Activated CD4-positive, CD25-positive, alpha-beta regulatory T cell (primary cell): ENCODE measurements around the gene CYP4B1.
"Not testable (repeated sequence)": the region's sequence is repeated elsewhere in the genome, so short reads cannot be mapped to it uniquely, and the experiment has no call there.

Experiments
- DNase-seq, 4 experiments: peaks; one replicate each; lab custom pipeline; 2025; lab: John Stamatoyannopoulos, UW

The CYP4B1 gene

DNA sequence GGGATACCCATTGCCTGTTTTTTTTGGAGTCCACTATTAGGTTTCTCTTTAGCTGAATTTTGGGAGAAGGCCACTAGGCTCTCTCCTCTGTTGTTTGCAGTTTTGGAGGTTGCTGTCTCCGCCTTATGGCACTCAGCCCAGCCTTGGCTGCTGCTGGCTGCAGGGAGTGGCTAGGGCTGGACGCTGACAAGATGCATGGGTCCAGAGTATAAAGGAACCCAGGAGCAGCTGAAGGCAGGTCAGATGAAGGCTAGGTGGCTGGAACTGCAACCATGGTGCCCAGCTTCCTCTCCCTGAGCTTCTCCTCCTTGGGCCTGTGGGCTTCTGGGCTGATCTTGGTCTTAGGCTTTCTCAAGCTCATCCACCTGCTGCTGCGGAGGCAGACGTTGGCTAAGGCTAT, at the start of gene CYP4B1:
Gene CYP4B1 (plus strand): TSS at position 237 of the 400 bp plus-strand sequence. CDS start 36 bp downstream, at position 273.
- no peak for DNase-seq

DNA sequence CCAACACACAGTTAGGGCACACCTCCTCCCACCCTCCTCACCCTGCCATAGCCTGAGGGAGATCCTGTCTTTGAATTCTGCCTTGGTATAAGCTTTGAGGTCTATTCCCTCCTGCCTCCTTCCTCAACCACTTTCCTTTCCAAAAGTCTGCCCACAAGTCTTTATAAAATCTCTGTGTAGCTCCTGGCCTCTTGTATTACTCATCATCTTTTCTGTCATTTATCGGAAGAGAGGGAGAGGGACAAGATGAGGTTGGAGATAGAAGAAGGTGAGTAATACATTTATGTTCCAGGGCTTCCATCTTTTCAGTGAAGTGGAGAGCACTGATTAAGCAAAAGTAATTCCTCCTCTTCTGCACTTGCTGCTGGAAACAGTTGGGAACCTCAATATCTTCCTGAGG, 49.4 kb upstream of the CYP4B1 start:
- no peak for DNase-seq

DNA sequence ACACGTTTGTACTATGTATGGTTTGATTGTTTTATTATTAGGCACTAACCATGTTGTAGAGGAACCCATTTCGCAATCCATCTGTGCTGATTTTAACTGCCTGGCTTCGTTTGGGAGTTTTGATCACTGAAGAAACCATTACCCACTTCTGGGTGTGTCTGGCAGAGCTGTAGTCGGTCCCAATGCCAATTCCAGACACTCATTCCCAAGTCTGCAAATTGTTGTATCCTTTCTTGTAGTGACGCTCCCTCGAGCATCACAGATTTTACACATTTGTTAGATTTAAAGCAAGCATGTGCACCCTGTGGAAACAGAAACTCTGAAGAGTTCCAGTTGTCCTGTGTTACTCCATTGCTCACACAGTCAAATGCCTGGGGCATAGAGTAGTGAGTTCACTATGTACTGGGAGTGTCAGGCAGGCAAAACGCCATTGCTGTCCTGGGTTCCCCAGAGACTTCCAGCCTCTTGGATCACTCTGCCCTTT, 48.9 kb upstream of the CYP4B1 start:
- no peak for DNase-seq

DNA sequence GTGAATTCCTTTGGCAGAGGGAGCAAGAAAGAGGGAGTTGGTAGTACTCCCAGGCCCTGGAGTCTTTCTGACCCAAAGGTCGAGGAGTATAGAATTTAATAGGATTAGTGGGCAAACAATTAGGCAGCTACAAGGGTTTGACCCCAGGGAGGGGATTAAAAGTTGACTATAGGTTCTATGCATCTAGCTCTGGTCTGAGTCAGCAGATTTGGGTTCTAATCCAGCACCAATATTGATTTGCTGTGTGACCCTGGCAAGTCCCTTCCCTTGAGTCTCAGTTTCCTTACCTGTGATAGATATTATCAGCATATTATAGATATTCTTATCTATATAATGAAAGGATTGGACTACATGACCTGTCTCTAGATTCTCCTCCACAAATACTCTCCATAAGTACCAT, 44.9 kb upstream of the CYP4B1 start:
- no peak for DNase-seq

DNA sequence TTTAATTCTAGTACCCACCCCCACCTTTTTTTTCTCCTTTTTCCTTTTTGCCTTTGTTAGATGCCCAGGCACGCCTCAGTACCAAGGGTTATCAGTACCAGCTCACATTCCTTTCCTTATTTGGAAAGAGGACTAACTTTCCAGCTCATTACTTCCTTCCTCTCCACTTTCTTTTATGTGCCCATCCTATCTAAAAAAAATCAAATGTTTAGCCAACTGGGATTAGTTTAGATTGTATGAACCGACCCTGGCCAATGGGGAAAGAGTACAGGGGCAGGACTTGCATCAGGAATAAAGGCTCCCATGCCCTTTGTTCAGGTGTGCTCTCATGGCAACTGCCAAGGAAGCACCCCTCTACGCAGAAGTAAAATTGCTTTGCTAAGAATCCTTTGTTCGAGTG, 44.1 kb upstream of the CYP4B1 start:
- DNase-seq = not testable (repeated sequence)

DNA sequence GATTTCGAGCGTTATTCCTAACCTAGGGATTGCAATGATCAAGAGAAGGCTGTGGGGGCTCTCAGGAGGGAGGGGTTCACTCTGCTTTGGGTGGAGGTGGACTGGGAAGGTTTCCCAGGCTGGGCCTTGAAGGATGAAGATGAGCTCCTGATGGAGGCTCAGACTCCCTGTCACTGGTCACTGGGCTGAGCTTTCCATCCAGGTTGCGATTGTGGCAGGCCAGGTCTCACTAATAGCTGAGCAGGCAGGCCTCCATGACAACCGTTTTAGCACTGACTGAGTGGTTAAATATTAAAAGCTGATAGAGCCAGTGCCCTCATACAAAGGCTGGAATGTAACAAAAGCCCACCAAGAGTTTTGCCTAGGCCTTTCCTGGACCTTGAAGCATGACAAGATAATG, 43.7 kb upstream of the CYP4B1 start:
- no peak for DNase-seq

DNA sequence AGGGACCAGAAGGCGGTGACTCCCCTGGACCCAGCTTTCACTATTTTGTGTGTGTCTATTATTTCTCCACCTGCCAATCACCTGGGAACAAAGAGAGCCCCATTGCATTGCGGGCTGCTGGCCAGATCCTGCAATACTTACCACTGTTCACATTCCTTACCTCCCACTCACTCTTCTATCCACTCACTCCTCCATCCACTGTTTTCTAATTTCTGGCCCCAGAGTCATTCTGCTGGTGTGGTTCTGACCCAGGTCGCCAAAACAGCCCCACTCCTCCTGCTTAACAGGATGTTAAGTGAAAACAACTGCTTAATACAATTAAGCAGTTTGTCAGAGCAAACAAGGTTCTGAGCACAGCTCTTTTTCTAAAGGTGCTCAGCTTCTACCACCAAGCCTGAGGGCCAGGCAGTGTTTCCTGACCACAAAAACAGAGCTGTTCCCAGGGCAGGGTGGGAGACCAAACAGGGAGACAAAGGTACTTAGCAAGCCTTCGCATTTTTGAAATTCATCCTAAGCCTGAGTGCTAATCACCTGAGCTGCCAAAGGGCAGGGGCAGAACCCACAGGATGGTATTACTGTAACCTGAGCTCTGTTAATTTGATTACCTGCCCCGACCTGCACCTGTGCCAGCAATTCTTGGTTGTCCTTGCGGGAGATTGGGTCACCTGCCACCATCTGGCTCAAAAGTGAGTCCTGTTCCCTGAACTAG, 41.4 kb upstream of the CYP4B1 start:
- no peak for DNase-seq

DNA sequence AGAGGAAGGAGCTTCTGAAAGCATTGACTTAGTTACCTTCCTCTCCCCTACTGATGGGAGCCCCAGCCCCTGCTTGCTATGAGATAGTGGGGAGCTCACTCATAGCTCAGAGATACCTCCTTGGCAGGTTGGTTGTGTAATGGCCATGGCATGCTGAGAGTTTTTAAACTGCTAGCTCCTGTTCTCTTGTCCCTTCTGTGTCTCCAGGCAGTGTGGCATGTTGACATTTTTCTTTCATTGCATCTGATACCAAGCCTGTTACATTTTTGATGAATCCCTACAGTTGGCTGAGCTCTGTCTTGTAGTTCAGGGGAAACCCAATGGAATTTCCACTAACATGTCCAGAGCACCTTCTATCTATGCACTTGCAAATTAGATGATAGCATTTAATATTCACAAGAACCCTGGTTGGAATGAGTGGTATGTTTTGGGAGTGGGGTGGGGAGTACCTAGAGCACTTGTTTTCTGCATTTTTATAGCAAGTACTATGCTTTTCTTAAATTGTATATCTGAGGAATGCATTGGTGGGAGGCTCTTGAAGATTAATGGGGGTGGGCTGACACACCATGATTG, 40.8 kb upstream of the CYP4B1 start:
- DNase-seq = no peak

DNA sequence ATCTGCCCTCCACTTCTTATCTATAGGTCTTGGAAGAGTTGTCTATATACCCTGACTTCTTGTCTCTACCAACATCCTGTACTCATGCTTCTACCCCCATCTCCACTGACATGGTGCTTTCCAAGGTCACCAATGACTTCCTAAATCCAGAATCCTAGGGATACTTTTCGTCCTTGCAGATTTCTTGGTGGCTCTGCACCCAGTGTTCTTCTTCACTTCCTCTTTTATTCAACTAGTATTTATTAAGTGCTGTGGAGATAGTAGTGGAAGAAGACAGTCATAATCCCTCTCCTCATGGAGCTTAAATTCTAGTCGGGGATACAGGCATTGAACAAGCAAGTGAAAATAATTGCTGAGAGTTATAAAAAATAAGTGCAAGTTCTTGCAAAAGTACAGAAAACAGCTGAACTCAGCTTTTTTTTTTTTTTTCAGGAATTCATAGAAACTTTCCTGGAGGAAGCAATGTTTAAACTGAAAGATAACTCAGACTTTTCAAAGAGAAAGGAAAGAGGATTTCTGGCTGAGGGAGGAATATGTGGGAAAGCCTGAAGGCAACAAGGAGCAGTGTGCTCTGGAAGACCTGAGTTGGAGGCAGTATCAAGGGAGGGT, 38.2 kb upstream of the CYP4B1 start:
- DNase-seq = no peak

DNA sequence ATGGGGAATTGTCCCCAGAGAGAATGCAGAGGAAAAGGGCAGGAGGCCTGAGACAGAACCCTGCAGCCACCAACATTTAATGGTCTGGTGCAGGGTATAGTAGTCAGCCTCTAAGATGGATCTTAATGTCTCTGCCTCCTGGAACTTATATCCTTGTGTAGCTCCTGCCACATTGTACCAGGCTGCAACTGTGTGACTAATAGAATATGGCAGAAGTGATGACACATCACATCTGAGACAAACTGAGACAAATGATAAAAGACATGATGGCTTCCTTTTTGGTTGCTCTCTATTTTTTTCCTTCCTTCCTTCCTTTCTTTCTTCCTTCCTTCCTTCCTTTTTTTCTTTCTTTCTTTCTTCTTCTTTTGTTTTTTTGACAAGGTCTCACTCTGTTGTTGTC, 37.1 kb upstream of the CYP4B1 start:
- no peak for DNase-seq

DNA sequence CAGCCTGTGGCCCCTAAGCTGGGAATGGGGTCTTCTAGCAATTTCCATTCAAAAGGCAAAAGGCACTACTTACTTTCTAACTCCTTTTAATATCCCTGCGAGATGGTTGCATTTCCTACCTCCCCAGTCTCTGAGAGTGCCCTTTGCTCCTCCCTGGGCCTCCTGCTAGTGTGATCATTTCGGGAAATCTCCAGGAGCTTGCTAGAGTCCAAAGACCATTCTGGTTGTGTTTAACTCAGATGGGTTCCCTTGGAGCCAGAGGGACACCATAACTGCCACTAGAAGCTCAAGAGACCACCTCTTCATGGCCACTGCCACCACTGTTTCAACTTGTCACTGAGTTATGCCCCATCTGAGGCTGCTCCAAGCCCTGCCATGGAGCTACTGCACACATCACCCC, 34.4 kb upstream of the CYP4B1 start:
- no peak for DNase-seq

DNA sequence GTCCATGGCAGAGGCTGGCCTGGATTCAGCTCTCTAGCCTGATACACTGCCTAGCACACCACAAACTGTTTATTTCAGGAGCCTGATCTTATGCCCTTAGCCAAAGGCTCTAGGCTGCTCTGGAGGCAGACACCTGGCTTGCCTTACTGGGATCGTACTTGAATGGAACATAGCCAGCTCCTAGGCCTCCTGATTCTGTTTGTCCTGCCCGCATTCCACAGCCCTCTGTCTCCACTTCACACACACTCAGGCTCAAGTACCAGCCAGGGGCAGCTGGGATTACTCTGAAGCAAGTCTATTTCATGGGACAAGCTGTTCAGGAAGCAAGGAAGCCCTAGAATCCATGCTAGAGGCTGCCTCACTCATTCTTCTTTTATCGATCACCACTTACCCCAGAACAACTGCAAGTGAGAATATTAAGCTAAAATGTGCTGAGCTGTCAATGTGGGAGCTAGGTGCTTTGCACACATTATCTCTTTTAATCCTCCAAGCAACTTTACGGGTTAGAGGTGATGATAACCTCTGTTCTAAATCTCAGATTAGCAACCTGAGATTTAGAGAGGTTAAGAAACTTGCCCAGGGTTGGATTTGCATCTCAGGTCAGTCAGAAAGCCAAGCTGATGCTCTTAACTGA, 31.1 kb upstream of the CYP4B1 start:
- no peak for DNase-seq

DNA sequence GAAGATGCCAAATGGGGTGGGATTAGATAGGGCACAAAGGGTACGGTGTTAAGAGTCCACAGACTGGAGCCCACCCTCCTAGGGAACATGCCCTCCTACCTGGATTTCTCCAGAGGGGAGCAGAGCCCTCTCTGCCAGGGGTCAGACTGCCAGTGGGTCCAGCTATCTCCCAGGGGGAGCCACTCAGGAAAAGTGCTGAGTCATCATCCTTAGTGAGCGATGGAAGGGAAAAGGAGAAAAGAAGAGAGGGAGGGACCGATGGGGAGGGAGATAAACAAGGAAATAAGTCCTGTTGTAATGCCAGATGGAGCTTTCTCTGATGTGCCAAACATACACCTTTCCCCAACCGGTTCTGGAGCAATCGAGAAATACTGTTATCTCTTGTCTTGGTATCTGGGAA, 30.4 kb upstream of the CYP4B1 start:
- DNase-seq = no peak

DNA sequence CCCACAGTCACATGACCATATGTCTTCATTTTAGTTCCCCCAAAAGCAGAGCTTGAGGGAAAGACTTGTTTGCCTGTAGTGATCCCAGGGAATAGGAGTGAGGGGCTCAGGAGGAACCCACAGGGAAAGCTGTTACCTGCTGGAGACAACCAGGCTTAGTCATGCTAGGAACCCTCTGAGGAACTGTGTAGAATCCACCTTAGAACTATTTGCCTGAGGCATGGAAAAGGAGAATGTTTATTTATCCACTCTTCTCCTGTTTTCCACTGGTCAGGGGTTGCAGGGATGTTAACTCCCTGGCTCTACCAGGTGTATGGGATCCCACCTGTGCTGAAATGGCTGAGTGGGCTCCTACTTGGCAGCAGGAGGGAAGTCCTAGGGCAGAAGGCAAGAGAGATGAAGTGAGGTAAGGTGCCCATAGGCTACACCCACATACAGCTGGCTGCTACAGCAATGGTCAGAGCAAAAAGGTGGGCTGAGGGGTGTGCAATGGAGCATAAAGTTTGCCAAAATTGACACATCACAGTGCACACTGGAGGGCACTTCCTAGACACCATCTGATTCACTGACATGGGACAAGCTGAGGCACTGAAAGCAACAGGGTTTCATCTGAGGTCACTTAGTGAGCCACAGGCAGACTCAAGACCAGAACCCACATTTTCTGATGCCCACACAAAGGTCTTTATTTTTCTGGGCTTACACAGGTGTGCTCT, 29.7 kb upstream of the CYP4B1 start:
- no peak for DNase-seq

DNA sequence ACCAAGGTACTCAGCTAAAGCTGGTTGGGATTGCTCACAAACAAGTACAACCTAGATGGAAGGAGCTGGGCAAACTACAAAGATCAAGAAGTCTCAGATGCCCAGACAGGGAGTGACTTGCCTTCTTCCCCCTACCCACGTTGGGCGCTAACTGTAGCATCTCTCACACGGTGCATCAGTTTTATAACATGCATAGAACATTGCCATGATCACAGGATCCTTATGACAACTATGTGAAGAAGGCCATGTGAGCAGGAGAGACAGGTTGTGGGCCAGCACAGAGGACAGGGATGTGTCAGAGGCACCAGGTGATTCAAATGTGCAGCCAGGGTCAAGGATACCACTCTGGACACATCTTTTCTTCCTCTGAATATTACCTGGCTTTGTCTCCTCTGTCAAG, 28.3 kb upstream of the CYP4B1 start:
- no peak for DNase-seq

DNA sequence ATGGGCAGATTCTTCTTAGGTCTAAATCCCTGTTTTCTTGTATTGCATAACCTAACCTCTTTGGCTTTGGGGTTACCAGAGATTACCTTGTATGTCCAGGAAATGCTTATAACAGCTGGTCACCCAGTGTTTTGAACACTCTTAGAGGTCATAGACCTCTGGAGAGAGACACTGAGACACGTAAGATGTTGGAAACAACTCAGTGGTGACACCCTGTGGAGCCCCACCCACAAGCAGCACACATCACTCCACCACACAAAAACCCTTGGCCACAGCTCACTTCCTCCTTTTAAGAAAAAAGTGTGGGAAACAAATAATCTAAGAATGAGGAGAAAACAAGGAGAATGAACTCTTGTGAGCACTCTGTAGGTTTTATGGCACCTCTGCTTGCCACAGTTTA, 26.3 kb upstream of the CYP4B1 start:
- no peak for DNase-seq

DNA sequence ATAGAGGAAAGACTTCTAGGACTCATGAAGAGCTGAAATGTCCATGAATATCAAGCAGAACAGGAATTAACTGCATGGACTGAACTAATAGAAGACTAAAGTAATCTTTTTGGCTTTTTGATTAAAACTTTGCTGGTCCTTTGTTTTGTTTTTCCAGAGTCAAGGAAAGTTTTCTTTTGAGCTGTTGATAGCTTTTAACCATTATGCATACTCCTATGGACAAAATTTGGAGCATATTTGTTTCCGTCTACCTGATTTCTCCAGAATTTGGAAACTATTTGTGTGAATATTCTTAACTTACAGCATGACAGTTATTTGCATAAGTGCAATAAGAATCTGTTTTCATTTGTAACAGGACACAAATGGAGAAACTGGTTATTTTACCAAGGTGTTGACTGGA, 24.5 kb upstream of the CYP4B1 start:
- no peak for DNase-seq

DNA sequence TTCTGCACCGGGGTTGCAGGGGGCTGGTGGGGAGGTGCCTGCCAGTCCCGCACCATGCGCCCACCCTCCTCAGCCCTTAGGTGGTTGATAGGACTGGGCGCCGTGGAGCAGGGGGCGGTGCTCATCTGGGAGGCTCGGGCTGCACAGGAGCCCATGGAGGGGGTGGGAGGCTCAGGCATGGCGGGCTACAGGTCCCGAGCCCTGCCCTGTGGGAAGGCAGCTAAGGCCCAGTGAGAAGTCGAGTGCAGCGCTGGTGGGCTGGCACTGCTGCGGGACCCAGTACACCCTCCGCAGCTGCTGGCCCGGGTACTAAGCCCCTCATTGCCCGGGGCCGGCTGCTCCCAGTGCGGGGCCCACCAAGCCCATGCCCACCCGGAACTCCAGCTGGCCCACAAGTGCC, 20.4 kb upstream of the CYP4B1 start:
- DNase-seq = not testable (repeated sequence)

DNA sequence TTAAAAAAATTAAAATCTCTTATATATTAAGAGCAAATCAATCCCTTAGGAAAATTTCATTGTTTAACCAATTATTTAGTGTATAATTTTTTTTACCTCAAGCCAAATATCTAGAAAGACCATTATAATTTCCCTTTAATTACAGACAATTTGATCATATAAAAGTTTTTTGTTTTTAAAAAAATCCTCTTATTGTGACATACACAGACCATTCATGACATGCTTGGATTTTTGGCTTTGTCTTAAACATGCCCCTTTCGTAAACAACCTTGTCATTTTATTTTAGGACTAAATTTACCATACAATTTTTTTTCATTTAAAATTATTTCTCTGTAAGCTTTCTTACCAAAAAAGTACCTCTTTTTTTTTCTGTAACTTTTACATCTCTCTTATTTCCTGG, 14.2 kb upstream of the CYP4B1 start:
- no peak for DNase-seq

DNA sequence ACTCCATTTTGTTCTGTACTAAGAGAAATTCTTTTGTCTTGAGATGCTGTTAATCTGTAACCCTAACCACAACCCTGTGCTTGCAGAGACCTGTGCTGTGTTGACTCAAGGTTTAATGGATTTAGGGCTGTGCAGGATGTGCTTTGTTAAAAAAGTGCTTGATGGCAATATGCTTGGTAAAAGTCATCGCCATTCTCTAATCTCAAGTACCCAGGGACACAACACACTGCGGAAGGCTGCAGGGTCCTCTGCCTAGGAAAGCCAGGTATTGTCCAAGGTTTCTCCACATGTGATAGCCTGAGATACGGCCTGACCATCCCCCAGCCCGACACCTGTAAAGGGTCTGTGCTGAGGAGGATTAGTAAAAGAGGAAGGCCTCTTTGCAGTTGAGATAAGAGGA, 10.2 kb upstream of the CYP4B1 start:
- not testable (repeated sequence) for DNase-seq

DNA sequence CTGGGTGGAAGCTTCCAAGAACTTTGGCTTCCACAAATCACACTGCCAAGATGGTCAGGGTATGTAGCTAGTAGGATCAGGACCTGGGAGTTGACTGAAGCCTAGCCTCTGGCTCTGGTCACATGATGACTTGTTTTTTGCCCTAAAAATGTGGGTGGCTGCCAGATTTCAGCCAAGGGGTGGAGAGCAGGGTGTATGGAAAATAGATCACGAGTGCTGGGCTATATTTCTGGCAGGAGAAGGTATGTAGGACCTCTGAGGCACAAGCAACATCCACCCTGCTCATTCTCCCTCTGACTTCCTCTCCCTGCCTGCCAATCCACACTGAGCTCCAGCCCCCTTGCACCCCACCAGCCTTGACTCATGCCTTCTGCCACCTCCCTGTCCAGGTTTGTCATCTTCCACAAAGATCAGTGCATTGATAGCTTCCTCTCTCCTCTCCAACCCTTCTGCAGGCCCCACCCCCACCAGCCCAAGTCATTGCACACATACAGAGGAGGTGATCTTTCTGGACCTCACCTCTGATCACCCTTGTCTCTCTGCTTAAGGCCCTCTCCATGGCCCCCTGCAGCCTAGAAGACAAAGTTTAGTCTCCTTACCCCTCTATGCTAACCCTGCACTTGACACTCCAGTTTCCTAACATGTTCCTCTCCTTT, 8.3 kb upstream of the CYP4B1 start:
- no peak for DNase-seq

DNA sequence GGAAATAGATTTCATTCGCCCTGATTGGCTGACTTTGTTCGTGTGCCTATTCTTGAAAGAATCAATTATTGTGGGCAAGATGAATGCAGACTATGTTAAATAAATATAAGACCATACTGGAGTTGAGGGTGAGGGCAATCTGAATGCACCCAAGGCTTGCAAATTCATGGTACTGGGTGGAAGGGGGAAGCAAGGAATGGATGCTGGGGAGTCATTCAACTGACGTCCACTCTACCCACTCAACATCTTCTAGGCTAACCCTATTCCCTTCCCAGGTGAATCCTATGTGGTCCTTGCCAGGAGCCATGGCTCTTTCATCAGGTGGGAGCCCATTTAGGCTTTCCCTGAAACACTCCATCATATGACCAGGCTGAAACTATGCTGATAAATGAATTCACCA, 5.7 kb upstream of the CYP4B1 start:
- DNase-seq = no peak
